HG02943 (cell line): ENCODE measurements around the gene KCNAB2.
"Not testable (repeated sequence)": the region's sequence is repeated elsewhere in the genome, so short reads cannot be mapped to it uniquely, and the experiment has no call there.

Source experiments
- ATAC-seq: cut with Tn5 transposase; IDR thresholded peaks from one replicate; pipeline ENCODE4 v1.9.1; 2021; ENCODE audit warnings: mild to moderate bottlenecking, low read depth, moderate library complexity; ENCODE audit not compliant: unreplicated experiment

The KCNAB2 gene

DNA sequence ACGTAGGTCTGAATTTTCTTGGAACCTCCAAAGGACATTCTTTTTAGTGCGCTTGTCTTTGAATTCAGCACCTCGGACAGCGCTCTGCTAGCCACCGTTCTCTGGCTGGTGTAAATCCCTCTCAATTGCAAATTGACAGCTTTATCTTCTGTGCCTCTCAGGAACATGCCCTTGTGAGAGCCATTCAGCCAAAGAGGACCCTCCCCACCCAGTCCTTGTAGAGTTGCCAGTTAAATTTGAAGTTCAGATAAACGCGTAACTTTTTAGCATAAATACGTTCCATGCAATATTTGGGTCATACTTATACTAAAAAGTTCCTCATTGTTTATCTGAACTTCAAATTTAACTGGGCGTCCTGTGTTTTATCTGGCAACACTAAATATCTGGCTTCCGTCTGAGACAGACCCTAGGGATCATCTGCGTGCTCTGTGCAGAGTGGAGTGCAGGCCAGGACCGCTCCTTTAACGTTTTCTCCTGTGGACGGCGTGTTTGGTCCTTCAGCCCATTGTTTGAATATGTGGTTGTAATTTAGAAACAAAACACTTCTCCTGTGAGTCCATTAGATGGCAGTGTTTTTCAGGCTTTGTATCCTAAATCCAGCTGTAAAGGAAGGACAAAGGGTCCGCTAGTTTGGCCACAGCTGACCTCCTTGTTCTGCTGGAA lies 7.0 kb downstream of the KCNAB2 start:
- ATAC-seq: no peak

GRCh38 chr1:6053206-6053546 lies 7.5 kb downstream of the KCNAB2 start:
- no peak for ATAC-seq

GRCh38 chr1:6054596-6054995 lies 8.9 kb downstream of the KCNAB2 start:
- ATAC-seq: no peak

GRCh38 chr1:6056572-6056948 lies 10.9 kb downstream of the KCNAB2 start:
- no peak for ATAC-seq

GRCh38 chr1:6057170-6057845 lies 11.6 kb downstream of the KCNAB2 start:
- ATAC-seq: no peak

DNA sequence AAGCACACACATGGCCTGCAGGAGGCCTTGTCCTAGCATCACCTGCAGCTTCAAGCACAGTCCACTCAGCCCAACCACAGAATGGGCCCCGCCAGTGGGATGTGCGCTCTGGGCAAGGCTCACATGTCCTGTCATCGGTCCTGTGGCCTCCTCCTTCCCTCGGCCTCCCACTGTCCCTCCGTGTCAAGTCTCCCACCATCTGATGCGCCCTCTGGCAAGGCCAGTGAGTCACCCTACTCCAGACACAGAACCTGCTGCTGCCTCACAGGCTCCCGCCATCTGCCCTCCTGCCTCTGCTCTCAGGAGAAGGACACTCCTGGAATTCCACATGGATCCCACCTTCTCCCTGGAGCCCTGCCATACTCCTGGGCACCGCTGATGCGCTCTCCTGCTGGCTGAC lies 14.2 kb downstream of the KCNAB2 start:
- no peak for ATAC-seq

- no peak for ATAC-seq
Observed at GRCh38 chr1:6062670-6063069, 17.0 kb downstream of the KCNAB2 start.

DNA sequence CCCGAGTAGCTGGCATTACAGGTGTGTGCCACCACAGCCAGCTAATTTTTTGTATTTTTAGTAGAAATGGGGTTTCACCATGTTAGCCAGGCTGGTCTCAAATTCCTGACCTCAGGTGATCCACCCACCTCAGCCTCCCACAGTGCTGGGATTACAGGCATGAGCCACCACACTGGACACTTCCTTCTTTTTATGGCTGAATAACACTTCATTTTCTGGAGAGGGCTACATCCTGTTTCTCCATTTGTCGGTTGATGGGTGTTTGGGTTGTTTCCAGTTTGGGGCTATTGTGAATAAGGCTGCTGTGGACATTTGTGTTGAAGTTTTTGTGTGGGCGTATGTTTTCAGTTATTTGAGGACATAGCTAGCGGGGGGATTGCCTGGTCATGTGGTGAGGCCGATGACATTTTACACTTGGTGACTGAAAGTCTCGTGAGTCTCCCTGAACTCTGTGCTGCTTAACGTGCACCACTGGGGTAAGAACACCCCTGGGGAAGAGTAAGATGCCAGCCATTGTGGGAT lies 17.9 kb downstream of the KCNAB2 start:
- not testable (repeated sequence) for ATAC-seq

DNA sequence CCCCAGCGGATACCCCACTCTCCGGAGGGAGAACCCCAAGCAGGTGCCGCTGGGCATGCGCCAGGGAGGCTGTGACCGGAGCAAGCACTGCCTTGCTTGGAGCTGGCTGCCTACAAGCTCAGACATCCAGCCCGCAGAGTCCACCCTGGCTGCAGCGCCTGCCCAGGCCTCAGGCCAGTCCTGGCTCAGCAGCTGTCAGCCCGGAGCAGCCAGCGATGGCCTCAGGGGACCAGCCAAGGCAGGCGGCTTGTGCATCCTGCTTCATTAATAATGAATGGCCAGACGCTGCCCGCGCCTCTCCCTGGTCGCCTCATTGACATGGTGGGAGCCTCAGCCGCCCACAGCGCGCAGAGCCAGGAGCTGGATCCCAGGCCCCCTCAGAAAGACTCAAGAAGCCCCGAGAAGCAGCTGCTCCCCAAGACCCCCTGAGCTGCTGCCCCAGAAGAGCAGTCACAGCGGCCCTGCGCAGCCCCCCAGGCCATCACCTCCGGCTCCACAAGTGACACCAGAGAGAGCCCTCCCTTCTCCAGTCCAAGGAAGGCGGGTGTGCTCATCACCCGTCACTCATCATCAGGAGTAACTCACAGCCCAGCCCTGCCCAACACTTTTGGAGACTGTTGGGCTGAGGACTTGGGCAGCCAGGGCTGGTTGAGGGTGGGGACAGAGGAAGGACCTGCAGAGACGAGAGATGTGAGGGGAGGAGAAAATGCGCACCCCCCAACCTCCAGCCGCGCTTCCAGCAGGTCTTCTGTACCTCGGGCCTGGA lies 19.6 kb downstream of the KCNAB2 start:
- ATAC-seq: no peak

GRCh38 chr1:6066680-6067079 lies 21.0 kb downstream of the KCNAB2 start:
- ATAC-seq: no peak

DNA sequence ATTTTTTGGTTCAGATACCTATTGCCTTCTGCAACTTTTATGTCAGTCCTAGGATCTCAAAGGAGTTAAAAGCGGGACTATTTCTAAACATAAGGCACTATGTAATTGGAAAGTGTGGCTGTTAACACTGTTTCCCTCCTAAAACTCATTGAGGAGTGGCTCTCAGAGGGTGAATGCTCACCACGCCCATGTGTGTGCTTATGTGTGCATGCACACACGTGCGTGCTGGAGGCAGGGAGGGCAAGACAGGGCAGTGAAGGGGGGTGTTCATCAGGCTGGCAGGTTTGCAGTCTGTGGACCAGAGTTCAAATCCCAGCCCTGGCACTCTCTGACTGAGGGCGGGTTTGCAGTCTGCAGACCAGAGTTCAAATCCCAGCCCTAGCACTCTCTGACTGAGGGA lies 22.4 kb downstream of the KCNAB2 start:
- ATAC-seq: no peak

DNA sequence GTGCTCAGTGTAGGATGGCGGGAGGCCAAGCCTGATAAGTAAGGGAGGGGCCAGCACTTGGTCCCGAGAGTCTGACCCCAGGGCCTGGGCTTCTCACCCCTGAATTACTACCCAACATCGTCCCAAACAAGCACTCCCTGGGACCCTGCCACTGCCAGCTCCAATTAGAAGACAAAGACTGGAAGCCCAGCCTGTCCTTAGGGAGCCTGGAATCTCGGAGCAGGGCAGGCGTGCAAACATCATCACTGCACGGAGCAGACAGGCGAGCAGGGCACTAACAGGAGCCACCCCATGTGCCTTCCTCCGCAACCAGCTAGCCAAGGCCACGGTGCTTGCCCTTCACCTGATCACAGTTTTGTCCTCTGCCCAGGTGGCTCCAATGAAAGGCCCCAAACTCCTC lies 23.2 kb downstream of the KCNAB2 start:
- ATAC-seq: no peak

- no peak for ATAC-seq
Observed at GRCh38 chr1:6069573-6069972, 23.9 kb downstream of the KCNAB2 start.

- ATAC-seq: no peak
Observed at GRCh38 chr1:6070450-6070974, 24.8 kb downstream of the KCNAB2 start.

DNA sequence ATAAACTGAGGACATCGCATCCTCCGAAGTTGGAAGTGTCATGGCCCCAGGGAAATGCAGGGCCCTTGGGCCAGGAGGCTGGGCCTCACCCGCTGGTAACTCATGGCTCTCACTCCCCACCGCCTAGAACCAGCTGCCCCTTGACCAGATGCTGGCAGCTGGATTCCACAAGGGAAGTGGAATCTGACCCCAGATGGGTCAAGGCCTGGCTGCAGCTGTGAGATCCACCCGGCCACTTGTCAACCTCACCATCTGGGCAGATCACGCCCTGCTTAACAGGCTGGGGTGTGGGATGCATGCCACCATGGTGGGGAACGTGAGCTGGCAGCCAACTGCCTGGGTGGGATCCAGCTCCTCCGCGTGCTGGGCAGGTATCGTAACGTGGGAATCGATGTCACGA lies 25.5 kb downstream of the KCNAB2 start:
- ATAC-seq: no peak

GRCh38 chr1:6072774-6073479 lies 27.2 kb downstream of the KCNAB2 start:
- no peak for ATAC-seq

GRCh38 chr1:6073480-6074053 lies 27.9 kb downstream of the KCNAB2 start:
- ATAC-seq: no peak

DNA sequence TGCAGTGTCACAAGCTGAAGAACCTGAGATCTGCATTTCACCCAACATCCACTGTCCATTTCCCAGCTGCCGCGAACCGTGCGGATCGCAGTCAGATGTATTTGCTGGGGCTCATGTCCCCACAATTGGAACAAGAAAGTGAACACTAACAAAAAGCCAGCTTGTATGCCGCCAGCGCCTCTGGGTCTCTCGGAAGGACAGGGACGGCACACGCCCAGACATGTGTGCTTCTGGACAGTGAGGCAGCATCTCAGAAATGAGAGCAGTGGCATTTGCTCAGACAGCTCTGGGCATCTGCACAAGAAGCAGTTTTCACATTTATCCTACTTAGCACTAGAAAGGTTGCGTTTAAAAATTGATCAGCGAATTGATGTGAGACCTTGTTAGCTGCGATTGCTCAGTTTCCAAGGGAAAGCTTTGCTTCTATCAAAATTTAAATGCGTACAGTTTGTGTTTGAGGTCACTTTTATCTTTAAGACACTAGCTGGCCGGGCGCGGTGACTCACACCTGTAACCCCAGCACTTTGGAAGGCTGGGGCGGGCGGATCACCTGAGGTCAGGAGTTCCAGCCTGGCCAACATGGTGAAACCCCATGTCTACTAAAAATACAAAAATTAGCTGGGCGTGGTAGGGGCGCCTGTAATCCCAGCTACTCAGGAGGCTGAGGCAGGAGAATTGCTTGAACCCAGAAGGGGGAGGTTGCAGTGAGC lies 28.7 kb downstream of the KCNAB2 start:
- ATAC-seq: no peak

DNA sequence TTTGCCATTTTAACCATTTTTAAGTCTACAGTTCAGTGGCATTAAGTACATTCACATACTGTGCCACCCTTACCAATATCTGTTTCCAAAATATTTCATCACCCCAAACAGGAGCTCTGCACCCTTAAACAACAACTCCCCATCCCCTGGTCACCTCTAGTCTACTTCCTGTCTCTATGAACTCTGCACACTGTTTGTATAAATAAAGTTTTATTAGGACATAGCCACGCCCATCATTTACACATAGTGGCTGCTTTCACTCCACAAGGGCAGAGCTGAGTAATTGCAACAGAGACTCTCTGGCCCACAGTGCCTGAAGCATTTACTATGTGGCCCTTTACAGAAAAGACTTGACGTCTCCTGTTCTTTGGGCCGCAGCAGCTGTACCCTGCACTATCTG lies 30.1 kb downstream of the KCNAB2 start:
- ATAC-seq: no peak

DNA sequence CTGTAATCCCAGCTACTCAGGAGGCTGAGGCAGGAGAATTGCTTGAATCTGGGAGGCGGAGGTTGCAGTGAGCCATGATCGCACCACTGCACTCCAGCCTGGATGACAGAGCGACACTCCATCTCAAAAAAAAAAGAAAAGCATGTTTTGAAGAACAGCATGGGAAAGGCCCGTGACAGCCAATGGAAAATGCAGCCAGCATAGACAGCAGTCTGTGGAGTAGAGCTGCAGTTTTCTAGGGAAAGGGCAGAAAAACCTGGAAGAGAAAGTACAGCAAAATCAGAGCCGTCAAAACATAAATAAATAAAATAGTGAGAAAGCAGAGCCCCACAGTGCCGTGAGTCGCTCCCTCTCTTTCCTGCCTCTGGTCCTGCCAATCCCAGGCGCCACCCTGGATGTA lies 31.4 kb downstream of the KCNAB2 start:
- not testable (repeated sequence) for ATAC-seq
